GM21367 (cell line): ENCODE measurements around the gene TENM3.

Source experiments
- ATAC-seq: cut with Tn5 transposase; IDR thresholded peaks from one replicate; pipeline ENCODE4 v1.9.1; 2021; ENCODE audit not compliant: unreplicated experiment

TENM3 gene

GRCh38 chr4:182756161-182756690 lies 513.0 kb downstream of the TENM3 start:
- ATAC-seq: no peak

GRCh38 chr4:182758273-182758672 lies 515.1 kb downstream of the TENM3 start:
- ATAC-seq: no peak

- ATAC-seq: no peak
Observed at GRCh38 chr4:182760551-182761043, 517.4 kb downstream of the TENM3 start.

GRCh38 chr4:182764137-182764536 lies 520.9 kb downstream of the TENM3 start:
- no peak for ATAC-seq

GRCh38 chr4:182764642-182765041 lies 521.4 kb downstream of the TENM3 start:
- ATAC-seq: no peak

GRCh38 chr4:182765987-182766856 lies 523.0 kb downstream of the TENM3 start:
- ATAC-seq: no peak

GRCh38 chr4:182766857-182767250 lies 523.7 kb downstream of the TENM3 start:
- ATAC-seq: no peak

GRCh38 chr4:182768838-182769237 lies 525.6 kb downstream of the TENM3 start:
- no peak for ATAC-seq

GRCh38 chr4:182770259-182770995 lies 527.2 kb downstream of the TENM3 start:
- ATAC-seq: no peak

- no peak for ATAC-seq
Observed at GRCh38 chr4:182770996-182771514, 527.9 kb downstream of the TENM3 start.

GRCh38 chr4:182775075-182775474 lies 531.9 kb downstream of the TENM3 start:
- ATAC-seq: no peak

- ATAC-seq: no peak
Observed at GRCh38 chr4:182776376-182777105, 533.3 kb downstream of the TENM3 start.

GRCh38 chr4:182778222-182778982 lies 535.2 kb downstream of the TENM3 start:
- no peak for ATAC-seq

- no peak for ATAC-seq
Observed at GRCh38 chr4:182786991-182787390, 543.8 kb downstream of the TENM3 start.

- ATAC-seq: no peak
Observed at GRCh38 chr4:182788201-182788600, 545.0 kb downstream of the TENM3 start.

GRCh38 chr4:182789529-182789928 lies 546.3 kb downstream of the TENM3 start:
- ATAC-seq: no peak

- ATAC-seq: no peak
Observed at GRCh38 chr4:182795446-182796238, 552.4 kb downstream of the TENM3 start.

- no peak for ATAC-seq
Observed at GRCh38 chr4:182799515-182800215, 556.5 kb downstream of the TENM3 start.

GRCh38 chr4:182800216-182800515 lies 557.0 kb downstream of the TENM3 start:
- no peak for ATAC-seq
